Esophagus muscularis mucosa (tissue), 4 donors: Measurements from ENCODE around the gene CACNB3.
"Not testable (repeated sequence)": the region's sequence is repeated elsewhere in the genome, so short reads cannot be mapped to it uniquely, and the experiment has no call there.

Source experiments
- EP300 ChIP-seq: sonication (generic); formaldehyde crosslinking; IDR thresholded peaks from one replicate; pipeline ENCODE4 v1.6.1; 2017; ENCODE audit warnings: antibody characterized with exemption
- POLR2A ChIP-seq: fragments of 450-650 bp; IDR thresholded peaks from one replicate; pipeline ENCODE4 v1.6.1; 2017; ENCODE audit warnings: antibody characterized with exemption, moderate library complexity, mild to moderate bottlenecking, low read depth
- TF ChIP-seq, protein P1 (sequence below), 3 experiments: fragments of 200-600 bp in 2 of 3; fragments of 450-650 bp in 1 of 3; sonication (generic) in 2 of 3; IDR thresholded peaks; one replicate each; pipeline ENCODE4 v1.5.1; 2017 to 2019; ENCODE audit warnings: antibody characterized with exemption in 3 of 3, mild to moderate bottlenecking in 2 of 3, moderate library complexity in 1 of 3

DNA sequence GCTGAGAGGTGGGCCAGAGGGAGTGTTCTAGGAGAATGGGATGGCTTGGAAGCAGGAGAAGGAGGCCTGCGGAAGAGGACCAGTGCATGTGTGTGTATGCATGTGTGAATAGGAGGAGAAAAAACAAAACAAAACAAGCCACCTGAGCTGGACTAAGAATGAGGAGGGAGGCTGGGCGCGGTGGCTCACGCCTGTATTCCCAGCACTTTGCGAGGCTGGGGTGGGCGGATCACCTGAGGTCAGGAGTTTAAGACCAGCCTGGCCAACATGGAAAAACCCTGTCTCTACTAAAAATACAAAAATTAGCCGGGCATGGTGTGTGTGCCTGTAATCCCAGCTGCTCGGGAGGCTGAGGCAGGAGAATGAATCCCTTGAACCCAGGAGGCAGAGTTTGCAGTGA is 55.2 kb downstream of the CACNB3 start:
- not testable (repeated sequence) for TF ChIP-seq POLR2A, EP300
- TF ChIP-seq, protein P1, sequence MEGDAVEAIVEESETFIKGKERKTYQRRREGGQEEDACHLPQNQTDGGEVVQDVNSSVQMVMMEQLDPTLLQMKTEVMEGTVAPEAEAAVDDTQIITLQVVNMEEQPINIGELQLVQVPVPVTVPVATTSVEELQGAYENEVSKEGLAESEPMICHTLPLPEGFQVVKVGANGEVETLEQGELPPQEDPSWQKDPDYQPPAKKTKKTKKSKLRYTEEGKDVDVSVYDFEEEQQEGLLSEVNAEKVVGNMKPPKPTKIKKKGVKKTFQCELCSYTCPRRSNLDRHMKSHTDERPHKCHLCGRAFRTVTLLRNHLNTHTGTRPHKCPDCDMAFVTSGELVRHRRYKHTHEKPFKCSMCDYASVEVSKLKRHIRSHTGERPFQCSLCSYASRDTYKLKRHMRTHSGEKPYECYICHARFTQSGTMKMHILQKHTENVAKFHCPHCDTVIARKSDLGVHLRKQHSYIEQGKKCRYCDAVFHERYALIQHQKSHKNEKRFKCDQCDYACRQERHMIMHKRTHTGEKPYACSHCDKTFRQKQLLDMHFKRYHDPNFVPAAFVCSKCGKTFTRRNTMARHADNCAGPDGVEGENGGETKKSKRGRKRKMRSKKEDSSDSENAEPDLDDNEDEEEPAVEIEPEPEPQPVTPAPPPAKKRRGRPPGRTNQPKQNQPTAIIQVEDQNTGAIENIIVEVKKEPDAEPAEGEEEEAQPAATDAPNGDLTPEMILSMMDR (IDR thresholded peaks at IDR 0.05), result not testable (repeated sequence)
